GM23338 (cell line): ENCODE results near the gene DEPDC5. TPM values are rescaled to one million over a fixed set of nuclear protein-coding genes. Genes with fewer than 3 reads are reported as not detected.

Source experiments
- ATAC-seq: fragments of 200-7000 bp; cut with Tn5 transposase; 3 replicates; pipeline ENCODE4 v1.9.1; 2020
- DNase-seq: peaks from one replicate; pipeline ENCODE4 v3.0.0-alpha.2; 2015; ENCODE audit warnings: low spot score
- H2AFZ ChIP-seq: fragments of 200-600 bp; sonication (generic); 2 replicates; pipeline ENCODE4 v1.8.0; 2016; ENCODE audit warnings: antibody characterized with exemption, mild to moderate bottlenecking, moderate library complexity
- H3F3A ChIP-seq: fragments of 200-600 bp; sonication (generic); replicated peaks from 2 replicates; pipeline ENCODE4 v1.8.0; 2017; ENCODE audit warnings: antibody characterized with exemption, mixed run types, low read depth
- H3K27ac ChIP-seq: fragments of 200-600 bp; sonication (generic); 2 replicates; pipeline ENCODE4 v1.6.1; 2016; ENCODE audit warnings: low read depth
- H3K27me3 ChIP-seq: fragments of 200-600 bp; sonication (generic); 2 replicates; pipeline ENCODE4 v1.8.0; 2016; ENCODE audit warnings: mild to moderate bottlenecking, mixed run types, moderate library complexity; ENCODE audit not compliant: insufficient read depth
- H3K36me3 ChIP-seq: fragments of 200-600 bp; sonication (generic); 2 replicates; pipeline ENCODE4 v1.8.0; 2016; ENCODE audit warnings: mild to moderate bottlenecking; ENCODE audit not compliant: insufficient read depth
- H3K4me1 ChIP-seq: fragments of 200-600 bp; sonication (generic); 2 replicates; pipeline ENCODE4 v1.8.0; 2016; ENCODE audit warnings: mild to moderate bottlenecking, moderate library complexity; ENCODE audit not compliant: insufficient read depth
- H3K4me2 ChIP-seq: fragments of 200-600 bp; sonication (generic); 2 replicates; pipeline ENCODE4 v1.7.1; 2017; ENCODE audit warnings: mixed run types
- H3K4me3 ChIP-seq: fragments of 200-600 bp; sonication (generic); 2 replicates; pipeline ENCODE4 v1.6.1; 2016; ENCODE audit warnings: mixed run types
- H3K79me2 ChIP-seq: fragments of 200-600 bp; sonication (generic); replicated peaks from 2 replicates; pipeline ENCODE4 v1.8.0; 2017; ENCODE audit warnings: mild to moderate bottlenecking; ENCODE audit not compliant: insufficient read depth
- H3K9me2 ChIP-seq: fragments of 200-600 bp; sonication (generic); 2 replicates; pipeline ENCODE4 v1.8.0; 2017; ENCODE audit not compliant: insufficient read depth
- H4K20me1 ChIP-seq: fragments of 200-600 bp; sonication (generic); replicated peaks from 2 replicates; pipeline ENCODE4 v1.8.0; 2017; ENCODE audit warnings: mild to moderate bottlenecking; ENCODE audit not compliant: insufficient read depth
- H3K27ac Mint-ChIP-seq: 2 replicates; pipeline ENCODE4 v1.8.0; 2020; ENCODE audit warnings: inconsistent platforms, mild to moderate bottlenecking, moderate library complexity, mixed read lengths
- H3K27me3 Mint-ChIP-seq: 3 replicates; pipeline ENCODE4 v1.8.0; 2022; ENCODE audit warnings: low read depth, mild to moderate bottlenecking, moderate library complexity, mixed read lengths, inconsistent platforms; ENCODE audit not compliant: insufficient read depth, poor library complexity
- H3K36me3 Mint-ChIP-seq: 3 replicates; pipeline ENCODE4 v1.8.0; 2021; ENCODE audit warnings: low read depth, mild to moderate bottlenecking, inconsistent platforms, moderate library complexity, mixed read lengths
- H3K4me1 Mint-ChIP-seq: 3 replicates; pipeline ENCODE4 v1.8.0; 2020; ENCODE audit warnings: mild to moderate bottlenecking, inconsistent platforms, mixed read lengths
- H3K4me3 Mint-ChIP-seq: 3 replicates; pipeline ENCODE4 v1.8.0; 2021; ENCODE audit warnings: moderate library complexity, mild to moderate bottlenecking, inconsistent platforms, mixed read lengths
- H3K9me3 Mint-ChIP-seq: 3 replicates; pipeline ENCODE4 v1.8.0; 2020; ENCODE audit warnings: moderate library complexity, mild to moderate bottlenecking, inconsistent platforms, mixed read lengths
- CREB1 ChIP-seq: fragments of 250-450 bp; sonication (Bioruptor Pico); IDR thresholded peaks from 2 replicates; pipeline ENCODE4 v1.5.0; 2020; ENCODE audit warnings: low read depth, mild to moderate bottlenecking, moderate library complexity
- CTCF ChIP-seq, 2 experiments: fragments of 200-600 bp in 1 of 2; sonication (generic) in 1 of 2; conservative IDR thresholded peaks; 2 replicates each; pipeline versions ENCODE4 v1.5.1 to v1.6.1; 2016 to 2017; ENCODE audit warnings: antibody characterized with exemption in 2 of 2, low read depth in 2 of 2, mild to moderate bottlenecking in 2 of 2, moderate library complexity in 1 of 2
- ETS1 ChIP-seq: IDR thresholded peaks from 2 replicates; pipeline ENCODE4 v1.6.1; 2016; ENCODE audit warnings: antibody characterized with exemption
- EZH2 ChIP-seq: fragments of 200-600 bp; sonication (generic); IDR thresholded peaks from one replicate; pipeline ENCODE4 v1.8.0; 2017; ENCODE audit warnings: antibody characterized with exemption, mild to moderate bottlenecking, low read depth; ENCODE audit not compliant: unreplicated experiment
- JUNB ChIP-seq: IDR thresholded peaks from one replicate; pipeline ENCODE4 v1.6.1; 2016; ENCODE audit warnings: antibody characterized with exemption; ENCODE audit not compliant: unreplicated experiment
- NANOG ChIP-seq: IDR thresholded peaks from 2 replicates; pipeline ENCODE4 v1.6.1; 2016; ENCODE audit warnings: antibody characterized with exemption, borderline replicate concordance
- POLR2AphosphoS5 ChIP-seq: IDR thresholded peaks from 2 replicates; pipeline ENCODE4 v1.6.1; 2016; ENCODE audit warnings: antibody characterized with exemption, low read depth
- REST ChIP-seq: IDR thresholded peaks from one replicate; pipeline ENCODE4 v1.6.1; 2018; ENCODE audit warnings: antibody characterized with exemption; ENCODE audit not compliant: unreplicated experiment
- STAT1 ChIP-seq: IDR thresholded peaks from one replicate; pipeline ENCODE4 v1.6.1; 2016; ENCODE audit warnings: antibody characterized with exemption; ENCODE audit not compliant: unreplicated experiment
- ZNF114 ChIP-seq: fragments of 250-450 bp; sonication (Bioruptor Pico); IDR thresholded peaks from 2 replicates; pipeline ENCODE4 v1.5.0; 2020; ENCODE audit warnings: mild to moderate bottlenecking, moderate library complexity
- ZNF331 ChIP-seq: fragments of 250-450 bp; sonication (Bioruptor Pico); IDR thresholded peaks from 2 replicates; pipeline ENCODE4 v1.5.0; 2020; ENCODE audit warnings: low read depth, mild to moderate bottlenecking, moderate library complexity
- ZNF462 ChIP-seq: fragments of 250-450 bp; sonication (Bioruptor Pico); IDR thresholded peaks from 2 replicates; pipeline ENCODE4 v1.5.0; 2020; ENCODE audit warnings: mild to moderate bottlenecking, moderate library complexity
- polyA plus RNA-seq: library from polyadenylated mRNA; unstranded; fragments of >200 nt; fragmentation: Nextera tagmentation; extraction: Ambion mirVana; gene quantifications from 2 replicates; pipeline ENCODE4 v1.2.1, GENCODE V29; 2016
- total RNA-seq: library from RNA; depleted of rRNA; stranded (reverse); fragments of >200 nt; shearing (Covaris generic); gene quantifications from 2 replicates; pipeline ENCODE4 v1.2.3, GENCODE V29; 2014

Gene DEPDC5
- total and polyA plus RNA-seq, 2 experiments from 2014 or later = 18.7 to 19.7 TPM

GRCh38 chr22:31736458-31736857 lies 17.4 kb upstream of the DEPDC5 start (continued):
- TF ChIP-seq CTCF (conservative IDR thresholded peaks at IDR 0.05; ENCODE audit: low read depth in 2 of 2) = no peak

GRCh38 chr22:31737932-31738331 lies 15.9 kb upstream of the DEPDC5 start:
- DNase-seq (no peak), ATAC-seq (no peak)
- peaks cover 95% of the 10 kb centered on the region for H3K79me2 ChIP-seq
- no peak overlapping the region for H2AFZ ChIP-seq
- H3F3A ChIP-seq = no peaks in the 10 kb centered on the region
- H3K27ac ChIP-seq = no peak overlapping the region
- H4K20me1 ChIP-seq = peaks cover 65% of the 10 kb centered on the region
- TF ChIP-seq POLR2AphosphoS5 (no peak), ZNF462 (no peak), STAT1 (no peak), EZH2 (no peak), NANOG (no peak), CREB1 (no peak), ETS1 (no peak), ZNF114 (CRISPR knock-in tag) (no peak), REST (no peak), ZNF331 (no peak), JUNB (no peak)
- H3K4me3 ChIP-seq = no peak overlapping the region
- H3K4me1 ChIP-seq = no peaks in the 10 kb centered on the region
- Mint-ChIP-seq H3K27ac (no peak overlapping the region), H3K27me3 (no peaks in the 10 kb centered on the region), H3K36me3 (peaks cover 42% of the 10 kb centered on the region), H3K9me3 (no peaks in the 10 kb centered on the region), H3K4me3 (no peak overlapping the region), H3K4me1 (0 out of 3 replicates have a peak, but pooled peaks cover 2% of the 10 kb centered on the region)
- no peaks in the 10 kb centered on the region for H3K27me3 ChIP-seq
- no peak overlapping the region for H3K4me2 ChIP-seq
- H3K36me3 ChIP-seq = peaks cover 10% of the 10 kb centered on the region
- no peaks in the 10 kb centered on the region for H3K9me2 ChIP-seq
